GM12865 (cell line): ENCODE results near the gene ZNF775.

Experiments
- DNase-seq: peaks from one replicate; pipeline ENCODE4 v3.0.0; 2010; ENCODE audit warnings: low read depth
- H3K4me3 ChIP-seq: 2 replicates; pipeline ENCODE4 v1.5.1; 2011; ENCODE audit warnings: mild to moderate bottlenecking, low read depth, low read length, control low read depth
- CTCF ChIP-seq: IDR thresholded peaks from 2 replicates; pipeline ENCODE4 v1.5.1; 2011; ENCODE audit warnings: low read length, control low read depth, low read depth, inconsistent platforms; ENCODE audit not compliant: insufficient read depth; ENCODE audit errors: missing control alignments

ZNF775 gene

GRCh38 chr7:150361807-150362621 is 17.1 kb upstream of the ZNF775 start:
- H3K4me3 ChIP-seq = no peak overlapping the region
- TF ChIP-seq CTCF = no peak
- no peak for DNase-seq

GRCh38 chr7:150363370-150363769 is 15.8 kb upstream of the ZNF775 start:
- DNase-seq = no peak
- no peak for TF ChIP-seq CTCF
- H3K4me3 ChIP-seq = no peak overlapping the region

- DNase-seq = peak; percentile 58
- TF ChIP-seq CTCF = no peak
- no peak overlapping the region for H3K4me3 ChIP-seq
Observed at GRCh38 chr7:150363872-150364271, 15.3 kb upstream of the ZNF775 start.

DNA sequence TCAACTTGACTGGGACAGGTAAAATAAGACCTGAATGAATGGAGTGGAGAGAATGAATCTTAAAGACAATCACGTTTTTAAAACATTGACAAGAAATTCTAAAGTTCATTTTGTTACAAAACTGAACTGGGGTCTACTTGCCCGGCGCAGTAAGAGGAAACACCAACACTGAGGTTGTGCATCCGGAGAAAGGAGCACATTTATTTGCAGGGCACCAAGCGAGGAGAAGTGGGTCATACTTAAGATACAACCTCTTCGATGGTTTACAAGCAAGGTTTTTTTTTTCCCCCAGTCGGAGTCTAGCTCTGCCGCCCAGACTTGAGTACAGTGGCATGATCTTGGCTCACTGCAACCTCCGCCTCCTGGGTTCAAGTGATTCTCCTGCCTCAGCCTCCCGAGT is 13.9 kb upstream of the ZNF775 start:
- no peak overlapping the region for H3K4me3 ChIP-seq
- no peak for DNase-seq
- TF ChIP-seq CTCF = no peak

- no peak for DNase-seq
- TF ChIP-seq CTCF = no peak
- H3K4me3 ChIP-seq = no peak overlapping the region
Observed at GRCh38 chr7:150365673-150366398, 13.3 kb upstream of the ZNF775 start.

GRCh38 chr7:150367677-150368095 is 11.4 kb upstream of the ZNF775 start:
- no peak for DNase-seq
- peak overlapping the region; percentile 85 for H3K4me3 ChIP-seq

More at GRCh38 chr7:150367677-150368095, 11.4 kb upstream of the ZNF775 start:
- TF ChIP-seq CTCF = no peak
